ENCODE results near the gene NRG4. TPM values are rescaled to one million over a fixed set of nuclear protein-coding genes. Genes with fewer than 3 reads are reported as not detected.

Gene NRG4
- total RNA-seq, 1 experiment from 2014 or later, result 0.55 TPM

DNA sequence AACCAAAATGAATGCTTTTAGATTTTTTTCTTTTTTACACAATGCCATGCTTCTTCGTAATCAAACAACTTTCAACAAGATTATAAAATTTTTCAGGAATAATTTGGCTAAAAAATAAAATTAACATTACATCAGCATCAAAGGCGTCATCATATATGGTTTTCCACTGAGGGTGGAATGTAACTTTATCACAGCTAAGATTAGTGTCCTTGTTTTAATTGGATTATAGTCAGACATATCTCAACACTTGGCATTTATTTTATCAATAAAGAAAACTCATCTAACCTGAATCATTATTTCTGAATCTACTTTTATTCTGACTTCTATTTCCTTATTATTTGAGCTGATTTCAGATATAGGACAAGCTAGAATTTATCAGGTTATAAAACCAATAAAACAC, 1.6 kb downstream of the NRG4 start (continued):
- TF ChIP-seq, protein P1, sequence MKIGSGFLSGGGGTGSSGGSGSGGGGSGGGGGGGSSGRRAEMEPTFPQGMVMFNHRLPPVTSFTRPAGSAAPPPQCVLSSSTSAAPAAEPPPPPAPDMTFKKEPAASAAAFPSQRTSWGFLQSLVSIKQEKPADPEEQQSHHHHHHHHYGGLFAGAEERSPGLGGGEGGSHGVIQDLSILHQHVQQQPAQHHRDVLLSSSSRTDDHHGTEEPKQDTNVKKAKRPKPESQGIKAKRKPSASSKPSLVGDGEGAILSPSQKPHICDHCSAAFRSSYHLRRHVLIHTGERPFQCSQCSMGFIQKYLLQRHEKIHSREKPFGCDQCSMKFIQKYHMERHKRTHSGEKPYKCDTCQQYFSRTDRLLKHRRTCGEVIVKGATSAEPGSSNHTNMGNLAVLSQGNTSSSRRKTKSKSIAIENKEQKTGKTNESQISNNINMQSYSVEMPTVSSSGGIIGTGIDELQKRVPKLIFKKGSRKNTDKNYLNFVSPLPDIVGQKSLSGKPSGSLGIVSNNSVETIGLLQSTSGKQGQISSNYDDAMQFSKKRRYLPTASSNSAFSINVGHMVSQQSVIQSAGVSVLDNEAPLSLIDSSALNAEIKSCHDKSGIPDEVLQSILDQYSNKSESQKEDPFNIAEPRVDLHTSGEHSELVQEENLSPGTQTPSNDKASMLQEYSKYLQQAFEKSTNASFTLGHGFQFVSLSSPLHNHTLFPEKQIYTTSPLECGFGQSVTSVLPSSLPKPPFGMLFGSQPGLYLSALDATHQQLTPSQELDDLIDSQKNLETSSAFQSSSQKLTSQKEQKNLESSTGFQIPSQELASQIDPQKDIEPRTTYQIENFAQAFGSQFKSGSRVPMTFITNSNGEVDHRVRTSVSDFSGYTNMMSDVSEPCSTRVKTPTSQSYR (CRISPR knock-in tag; IDR thresholded peaks at IDR 0.05), result no peak
- no peak for TF ChIP-seq TEAD4 (CRISPR knock-in tag; IDR thresholded peaks at IDR 0.05)
- TF ChIP-seq, protein P2, sequence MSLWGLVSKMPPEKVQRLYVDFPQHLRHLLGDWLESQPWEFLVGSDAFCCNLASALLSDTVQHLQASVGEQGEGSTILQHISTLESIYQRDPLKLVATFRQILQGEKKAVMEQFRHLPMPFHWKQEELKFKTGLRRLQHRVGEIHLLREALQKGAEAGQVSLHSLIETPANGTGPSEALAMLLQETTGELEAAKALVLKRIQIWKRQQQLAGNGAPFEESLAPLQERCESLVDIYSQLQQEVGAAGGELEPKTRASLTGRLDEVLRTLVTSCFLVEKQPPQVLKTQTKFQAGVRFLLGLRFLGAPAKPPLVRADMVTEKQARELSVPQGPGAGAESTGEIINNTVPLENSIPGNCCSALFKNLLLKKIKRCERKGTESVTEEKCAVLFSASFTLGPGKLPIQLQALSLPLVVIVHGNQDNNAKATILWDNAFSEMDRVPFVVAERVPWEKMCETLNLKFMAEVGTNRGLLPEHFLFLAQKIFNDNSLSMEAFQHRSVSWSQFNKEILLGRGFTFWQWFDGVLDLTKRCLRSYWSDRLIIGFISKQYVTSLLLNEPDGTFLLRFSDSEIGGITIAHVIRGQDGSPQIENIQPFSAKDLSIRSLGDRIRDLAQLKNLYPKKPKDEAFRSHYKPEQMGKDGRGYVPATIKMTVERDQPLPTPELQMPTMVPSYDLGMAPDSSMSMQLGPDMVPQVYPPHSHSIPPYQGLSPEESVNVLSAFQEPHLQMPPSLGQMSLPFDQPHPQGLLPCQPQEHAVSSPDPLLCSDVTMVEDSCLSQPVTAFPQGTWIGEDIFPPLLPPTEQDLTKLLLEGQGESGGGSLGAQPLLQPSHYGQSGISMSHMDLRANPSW (CRISPR knock-in tag; conservative IDR thresholded peaks at IDR 0.05; ENCODE audit: low read depth), result no peak
- TF ChIP-seq, protein P3, sequence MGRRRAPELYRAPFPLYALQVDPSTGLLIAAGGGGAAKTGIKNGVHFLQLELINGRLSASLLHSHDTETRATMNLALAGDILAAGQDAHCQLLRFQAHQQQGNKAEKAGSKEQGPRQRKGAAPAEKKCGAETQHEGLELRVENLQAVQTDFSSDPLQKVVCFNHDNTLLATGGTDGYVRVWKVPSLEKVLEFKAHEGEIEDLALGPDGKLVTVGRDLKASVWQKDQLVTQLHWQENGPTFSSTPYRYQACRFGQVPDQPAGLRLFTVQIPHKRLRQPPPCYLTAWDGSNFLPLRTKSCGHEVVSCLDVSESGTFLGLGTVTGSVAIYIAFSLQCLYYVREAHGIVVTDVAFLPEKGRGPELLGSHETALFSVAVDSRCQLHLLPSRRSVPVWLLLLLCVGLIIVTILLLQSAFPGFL (CRISPR knock-in tag; IDR thresholded peaks at IDR 0.05; ENCODE audit: borderline replicate concordance), result no peak
- TF ChIP-seq, protein P4, sequence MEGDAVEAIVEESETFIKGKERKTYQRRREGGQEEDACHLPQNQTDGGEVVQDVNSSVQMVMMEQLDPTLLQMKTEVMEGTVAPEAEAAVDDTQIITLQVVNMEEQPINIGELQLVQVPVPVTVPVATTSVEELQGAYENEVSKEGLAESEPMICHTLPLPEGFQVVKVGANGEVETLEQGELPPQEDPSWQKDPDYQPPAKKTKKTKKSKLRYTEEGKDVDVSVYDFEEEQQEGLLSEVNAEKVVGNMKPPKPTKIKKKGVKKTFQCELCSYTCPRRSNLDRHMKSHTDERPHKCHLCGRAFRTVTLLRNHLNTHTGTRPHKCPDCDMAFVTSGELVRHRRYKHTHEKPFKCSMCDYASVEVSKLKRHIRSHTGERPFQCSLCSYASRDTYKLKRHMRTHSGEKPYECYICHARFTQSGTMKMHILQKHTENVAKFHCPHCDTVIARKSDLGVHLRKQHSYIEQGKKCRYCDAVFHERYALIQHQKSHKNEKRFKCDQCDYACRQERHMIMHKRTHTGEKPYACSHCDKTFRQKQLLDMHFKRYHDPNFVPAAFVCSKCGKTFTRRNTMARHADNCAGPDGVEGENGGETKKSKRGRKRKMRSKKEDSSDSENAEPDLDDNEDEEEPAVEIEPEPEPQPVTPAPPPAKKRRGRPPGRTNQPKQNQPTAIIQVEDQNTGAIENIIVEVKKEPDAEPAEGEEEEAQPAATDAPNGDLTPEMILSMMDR (IDR thresholded peaks at IDR 0.05), result no peak
- TF ChIP-seq, protein P5, sequence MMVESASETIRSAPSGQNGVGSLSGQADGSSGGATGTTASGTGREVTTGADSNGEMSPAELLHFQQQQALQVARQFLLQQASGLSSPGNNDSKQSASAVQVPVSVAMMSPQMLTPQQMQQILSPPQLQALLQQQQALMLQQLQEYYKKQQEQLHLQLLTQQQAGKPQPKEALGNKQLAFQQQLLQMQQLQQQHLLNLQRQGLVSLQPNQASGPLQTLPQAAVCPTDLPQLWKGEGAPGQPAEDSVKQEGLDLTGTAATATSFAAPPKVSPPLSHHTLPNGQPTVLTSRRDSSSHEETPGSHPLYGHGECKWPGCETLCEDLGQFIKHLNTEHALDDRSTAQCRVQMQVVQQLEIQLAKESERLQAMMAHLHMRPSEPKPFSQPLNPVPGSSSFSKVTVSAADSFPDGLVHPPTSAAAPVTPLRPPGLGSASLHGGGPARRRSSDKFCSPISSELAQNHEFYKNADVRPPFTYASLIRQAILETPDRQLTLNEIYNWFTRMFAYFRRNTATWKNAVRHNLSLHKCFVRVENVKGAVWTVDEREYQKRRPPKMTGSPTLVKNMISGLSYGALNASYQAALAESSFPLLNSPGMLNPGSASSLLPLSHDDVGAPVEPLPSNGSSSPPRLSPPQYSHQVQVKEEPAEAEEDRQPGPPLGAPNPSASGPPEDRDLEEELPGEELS (CRISPR knock-in tag; IDR thresholded peaks at IDR 0.05), result no peak
- TF ChIP-seq ZNF532 (CRISPR knock-in tag; IDR thresholded peaks at IDR 0.05; ENCODE audit: borderline replicate concordance), result no peak
- no peak for TF ChIP-seq JAZF1 (CRISPR knock-in tag; IDR thresholded peaks at IDR 0.05)
- no peak for TF ChIP-seq NR1H2 (CRISPR knock-in tag; IDR thresholded peaks at IDR 0.05)
- no peak for TF ChIP-seq IRF1 (CRISPR knock-in tag; IDR thresholded peaks at IDR 0.05)
- no peak for TF ChIP-seq E2F1 (CRISPR knock-in tag; IDR thresholded peaks at IDR 0.05)
- TF ChIP-seq PRRX2 (CRISPR knock-in tag; IDR thresholded peaks at IDR 0.05), result no peak
- TF ChIP-seq FOXJ3 (CRISPR knock-in tag; IDR thresholded peaks at IDR 0.05; ENCODE audit: borderline replicate concordance), result no peak
- TF ChIP-seq ATF6 (CRISPR knock-in tag; IDR thresholded peaks at IDR 0.05), result no peak
